SK-N-SH (cell line): ENCODE measurements around the gene CDH12.

ENCODE experiments used
- EP300 ChIP-seq, 2 experiments: IDR thresholded peaks; 2 replicates each; pipeline versions ENCODE4 v1.4.0 to v1.6.1; 2012; ENCODE audit warnings: borderline replicate concordance in 1 of 2, low read depth in 1 of 2, low read length in 1 of 2
- EZH2phosphoT487 ChIP-seq: fragments of 200-600 bp; sonication (generic); IDR thresholded peaks from 2 replicates; pipeline ENCODE4 v1.6.1; 2017; ENCODE audit warnings: low read depth, mixed run types, mild to moderate bottlenecking, antibody characterized with exemption, moderate library complexity, borderline replicate concordance
- FOXJ3 ChIP-seq: sonication (generic); formaldehyde crosslinking; IDR thresholded peaks from 2 replicates; pipeline ENCODE4 v1.5.1; 2020; ENCODE audit warnings: mild to moderate bottlenecking, missing genetic modification reagents
- MEF2A ChIP-seq: IDR thresholded peaks from 2 replicates; pipeline ENCODE4 v1.4.0; 2012; ENCODE audit warnings: low read depth, borderline replicate concordance
- RAD21 ChIP-seq: IDR thresholded peaks from 2 replicates; pipeline ENCODE4 v1.6.1; 2012; ENCODE audit warnings: mild to moderate bottlenecking, low read length
- TF ChIP-seq, protein P1 (sequence below): IDR thresholded peaks from 2 replicates; pipeline ENCODE4 v1.4.0; 2012; ENCODE audit warnings: low read depth, borderline replicate concordance
- TF ChIP-seq, protein P2 (sequence below): fragments of 200-600 bp; sonication (generic); IDR thresholded peaks from 2 replicates; pipeline ENCODE4 v1.6.1; 2017; ENCODE audit warnings: antibody characterized with exemption, mild to moderate bottlenecking, moderate library complexity
- TF ChIP-seq, protein P3 (sequence below): IDR thresholded peaks from 2 replicates; pipeline ENCODE4 v1.4.0; 2012; ENCODE audit warnings: low read depth, borderline replicate concordance

- TF ChIP-seq, protein P1, sequence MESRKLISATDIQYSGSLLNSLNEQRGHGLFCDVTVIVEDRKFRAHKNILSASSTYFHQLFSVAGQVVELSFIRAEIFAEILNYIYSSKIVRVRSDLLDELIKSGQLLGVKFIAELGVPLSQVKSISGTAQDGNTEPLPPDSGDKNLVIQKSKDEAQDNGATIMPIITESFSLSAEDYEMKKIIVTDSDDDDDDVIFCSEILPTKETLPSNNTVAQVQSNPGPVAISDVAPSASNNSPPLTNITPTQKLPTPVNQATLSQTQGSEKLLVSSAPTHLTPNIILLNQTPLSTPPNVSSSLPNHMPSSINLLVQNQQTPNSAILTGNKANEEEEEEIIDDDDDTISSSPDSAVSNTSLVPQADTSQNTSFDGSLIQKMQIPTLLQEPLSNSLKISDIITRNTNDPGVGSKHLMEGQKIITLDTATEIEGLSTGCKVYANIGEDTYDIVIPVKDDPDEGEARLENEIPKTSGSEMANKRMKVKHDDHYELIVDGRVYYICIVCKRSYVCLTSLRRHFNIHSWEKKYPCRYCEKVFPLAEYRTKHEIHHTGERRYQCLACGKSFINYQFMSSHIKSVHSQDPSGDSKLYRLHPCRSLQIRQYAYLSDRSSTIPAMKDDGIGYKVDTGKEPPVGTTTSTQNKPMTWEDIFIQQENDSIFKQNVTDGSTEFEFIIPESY, result no peak
- TF ChIP-seq, protein P2, sequence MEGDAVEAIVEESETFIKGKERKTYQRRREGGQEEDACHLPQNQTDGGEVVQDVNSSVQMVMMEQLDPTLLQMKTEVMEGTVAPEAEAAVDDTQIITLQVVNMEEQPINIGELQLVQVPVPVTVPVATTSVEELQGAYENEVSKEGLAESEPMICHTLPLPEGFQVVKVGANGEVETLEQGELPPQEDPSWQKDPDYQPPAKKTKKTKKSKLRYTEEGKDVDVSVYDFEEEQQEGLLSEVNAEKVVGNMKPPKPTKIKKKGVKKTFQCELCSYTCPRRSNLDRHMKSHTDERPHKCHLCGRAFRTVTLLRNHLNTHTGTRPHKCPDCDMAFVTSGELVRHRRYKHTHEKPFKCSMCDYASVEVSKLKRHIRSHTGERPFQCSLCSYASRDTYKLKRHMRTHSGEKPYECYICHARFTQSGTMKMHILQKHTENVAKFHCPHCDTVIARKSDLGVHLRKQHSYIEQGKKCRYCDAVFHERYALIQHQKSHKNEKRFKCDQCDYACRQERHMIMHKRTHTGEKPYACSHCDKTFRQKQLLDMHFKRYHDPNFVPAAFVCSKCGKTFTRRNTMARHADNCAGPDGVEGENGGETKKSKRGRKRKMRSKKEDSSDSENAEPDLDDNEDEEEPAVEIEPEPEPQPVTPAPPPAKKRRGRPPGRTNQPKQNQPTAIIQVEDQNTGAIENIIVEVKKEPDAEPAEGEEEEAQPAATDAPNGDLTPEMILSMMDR, result no peak
- TF ChIP-seq RAD21 (no peak), FOXJ3 (no peak), EP300 (IDR thresholded peaks at IDR 0.05; ENCODE audit: borderline replicate concordance in 1 of 2, low read depth in 1 of 2, low read length in 1 of 2) (no peak), EZH2phosphoT487 (no peak), MEF2A (no peak)
- TF ChIP-seq, protein P3, sequence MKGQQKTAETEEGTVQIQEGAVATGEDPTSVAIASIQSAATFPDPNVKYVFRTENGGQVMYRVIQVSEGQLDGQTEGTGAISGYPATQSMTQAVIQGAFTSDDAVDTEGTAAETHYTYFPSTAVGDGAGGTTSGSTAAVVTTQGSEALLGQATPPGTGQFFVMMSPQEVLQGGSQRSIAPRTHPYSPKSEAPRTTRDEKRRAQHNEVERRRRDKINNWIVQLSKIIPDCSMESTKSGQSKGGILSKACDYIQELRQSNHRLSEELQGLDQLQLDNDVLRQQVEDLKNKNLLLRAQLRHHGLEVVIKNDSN, result no peak
Measured at GRCh38 chr5:22764736-22765135, 88.4 kb downstream of the CDH12 start.
